ENCODE data around the gene GRIN2A.

Gene GRIN2A

GRCh38 chr16:9964426-9964825 lies 217.8 kb downstream of the GRIN2A start:
- no peaks in the 10 kb centered on the region for H3K9me2 ChIP-seq (replicated peaks; ENCODE audit: insufficient read depth, low read length)
- H3K4me2 ChIP-seq (ENCODE audit: low read depth, low read length): no peak overlapping the region
- no peak overlapping the region for H3K9ac ChIP-seq (ENCODE audit: low read length)
- H3K4me3 ChIP-seq (ENCODE audit: low read length): no peak overlapping the region
- no peaks in the 10 kb centered on the region for H3K27me3 ChIP-seq (replicated peaks; ENCODE audit: insufficient read depth, low read length)
- H3K36me3 ChIP-seq (replicated peaks; ENCODE audit: insufficient read depth, low read length): no peaks in the 10 kb centered on the region
- H3K4me1 ChIP-seq (ENCODE audit: low read length): no peaks in the 10 kb centered on the region
- TF ChIP-seq CTCF (IDR thresholded peaks at IDR 0.05; ENCODE audit: low read length): no peak
- TF ChIP-seq EZH2 (optimal IDR thresholded peaks at IDR 0.05; ENCODE audit: low read depth, low read length): no peak
- no peak for TF ChIP-seq EZH2phosphoT487 (IDR thresholded peaks at IDR 0.05; ENCODE audit: low read length)
- DNase-seq: no peak
- H2AFZ ChIP-seq (ENCODE audit: low read length): no peak overlapping the region
- no peaks in the 10 kb centered on the region for H3K9me3 ChIP-seq (replicated peaks; ENCODE audit: insufficient read depth, low read length)
- no peaks in the 10 kb centered on the region for H3F3A ChIP-seq (ENCODE audit: insufficient read depth, low read length)
- no peak overlapping the region for H3K27ac ChIP-seq (ENCODE audit: low read length)
- no peaks in the 10 kb centered on the region for H4K20me1 ChIP-seq (ENCODE audit: insufficient read depth, low read length)
- H3K79me2 ChIP-seq (ENCODE audit: low read length): no peaks in the 10 kb centered on the region

GRCh38 chr16:9957433-9957832 lies 224.8 kb downstream of the GRIN2A start:
- no peaks in the 10 kb centered on the region for H3K9me2 ChIP-seq (replicated peaks; ENCODE audit: insufficient read depth, low read length)
- no peak overlapping the region for H3K4me2 ChIP-seq (ENCODE audit: low read depth, low read length)
- no peak for DNase-seq
- no peak overlapping the region for H3K27ac ChIP-seq (ENCODE audit: low read length)
- H3K4me3 ChIP-seq (ENCODE audit: low read length): no peak overlapping the region
- no peaks in the 10 kb centered on the region for H3K36me3 ChIP-seq (replicated peaks; ENCODE audit: insufficient read depth, low read length)
- no peak overlapping the region for H3K9ac ChIP-seq (ENCODE audit: low read length)
- no peak overlapping the region for H2AFZ ChIP-seq (ENCODE audit: low read length)
- H3K79me2 ChIP-seq (ENCODE audit: low read length): no peaks in the 10 kb centered on the region
- no peaks in the 10 kb centered on the region for H3K4me1 ChIP-seq (ENCODE audit: low read length)
- H3K27me3 ChIP-seq (replicated peaks; ENCODE audit: insufficient read depth, low read length): no peaks in the 10 kb centered on the region
- H3F3A ChIP-seq (ENCODE audit: insufficient read depth, low read length): no peaks in the 10 kb centered on the region
- H4K20me1 ChIP-seq (ENCODE audit: insufficient read depth, low read length): no peaks in the 10 kb centered on the region
- no peaks in the 10 kb centered on the region for H3K9me3 ChIP-seq (replicated peaks; ENCODE audit: insufficient read depth, low read length)
- TF ChIP-seq EZH2phosphoT487 (IDR thresholded peaks at IDR 0.05; ENCODE audit: low read length) (no peak), CTCF (IDR thresholded peaks at IDR 0.05; ENCODE audit: low read length) (no peak), EZH2 (optimal IDR thresholded peaks at IDR 0.05; ENCODE audit: low read depth, low read length) (no peak)

GRCh38 chr16:9957002-9957401 lies 225.2 kb downstream of the GRIN2A start:
- Histone ChIP-seq H3K4me3 (ENCODE audit: low read length) (no peak overlapping the region), H2AFZ (ENCODE audit: low read length) (no peak overlapping the region), H3F3A (ENCODE audit: insufficient read depth, low read length) (no peaks in the 10 kb centered on the region), H3K9ac (ENCODE audit: low read length) (no peak overlapping the region), H4K20me1 (ENCODE audit: insufficient read depth, low read length) (no peaks in the 10 kb centered on the region), H3K4me1 (ENCODE audit: low read length) (no peaks in the 10 kb centered on the region), H3K36me3 (replicated peaks; ENCODE audit: insufficient read depth, low read length) (no peaks in the 10 kb centered on the region), H3K9me2 (replicated peaks; ENCODE audit: insufficient read depth, low read length) (no peaks in the 10 kb centered on the region), H3K9me3 (replicated peaks; ENCODE audit: insufficient read depth, low read length) (no peaks in the 10 kb centered on the region), H3K79me2 (ENCODE audit: low read length) (no peaks in the 10 kb centered on the region), H3K4me2 (ENCODE audit: low read depth, low read length) (no peak overlapping the region), H3K27me3 (replicated peaks; ENCODE audit: insufficient read depth, low read length) (no peaks in the 10 kb centered on the region), H3K27ac (ENCODE audit: low read length) (no peak overlapping the region)
- no peak for DNase-seq
- no peak for TF ChIP-seq EZH2phosphoT487 (IDR thresholded peaks at IDR 0.05; ENCODE audit: low read length)
- TF ChIP-seq EZH2 (optimal IDR thresholded peaks at IDR 0.05; ENCODE audit: low read depth, low read length): no peak
- TF ChIP-seq CTCF (IDR thresholded peaks at IDR 0.05; ENCODE audit: low read length): no peak
